Measurements from ENCODE around the gene RPS6KB2.
A peak's percentile ranks its signal among the peaks of the same experiment; 100 is the strongest.
"Not testable (repeated sequence)": the region's sequence is repeated elsewhere in the genome, so short reads cannot be mapped to it uniquely, and the experiment has no call there.

RPS6KB2 gene

GRCh38 chr11:67442504-67443404 lies 14.5 kb downstream of the RPS6KB2 start:
- no peak for DNase-seq (ENCODE audit: low read depth in 2 of 2)

GRCh38 chr11:67445515-67445914 lies 17.2 kb downstream of the RPS6KB2 start:
- DNase-seq (ENCODE audit: low read depth in 2 of 2) = no peak

- DNase-seq (ENCODE audit: low read depth in 2 of 2) = no peak
Observed at GRCh38 chr11:67448220-67448609, 19.9 kb downstream of the RPS6KB2 start.

- DNase-seq (ENCODE audit: low read depth in 2 of 2) = no peak
Observed at GRCh38 chr11:67449116-67449844, 21.0 kb downstream of the RPS6KB2 start.

- DNase-seq (ENCODE audit: low read depth in 2 of 2) = no peak
Observed at GRCh38 chr11:67450796-67451657, 22.7 kb downstream of the RPS6KB2 start.

GRCh38 chr11:67451658-67451976 lies 23.3 kb downstream of the RPS6KB2 start:
- no peak for DNase-seq (ENCODE audit: low read depth in 2 of 2)

- no peak for DNase-seq (ENCODE audit: low read depth in 2 of 2)
Observed at GRCh38 chr11:67452141-67452952, 24.1 kb downstream of the RPS6KB2 start, which contains the start of gene GPR152. GPR152 (minus strand) TSS chr11:67452729; CDS start chr11:67452724, 5 bp downstream.

GRCh38 chr11:67453816-67454732 lies 25.8 kb downstream of the RPS6KB2 start:
- DNase-seq (ENCODE audit: low read depth in 2 of 2) = no peak

GRCh38 chr11:67455054-67455453 lies 26.8 kb downstream of the RPS6KB2 start, which contains the start of gene CABP4:
CABP4 (plus strand) TSS chr11:67455354; CDS start chr11:67455424, 70 bp downstream.
- DNase-seq (ENCODE audit: low read depth in 2 of 2) = no peak

- DNase-seq (ENCODE audit: low read depth in 2 of 2) = no peak
Observed at GRCh38 chr11:67456068-67456705, 27.9 kb downstream of the RPS6KB2 start.

GRCh38 chr11:67457453-67457852 lies 29.2 kb downstream of the RPS6KB2 start:
- DNase-seq (ENCODE audit: low read depth in 2 of 2) = no peak

- DNase-seq (ENCODE audit: low read depth in 2 of 2) = no peak
Observed at GRCh38 chr11:67458266-67458665, 30.0 kb downstream of the RPS6KB2 start.

- no peak for DNase-seq (ENCODE audit: low read depth in 2 of 2)
Observed at GRCh38 chr11:67463186-67463585, 34.9 kb downstream of the RPS6KB2 start.

GRCh38 chr11:67463680-67464410 lies 35.6 kb downstream of the RPS6KB2 start:
- no peak for DNase-seq (ENCODE audit: low read depth in 2 of 2)

GRCh38 chr11:67464411-67465188 lies 36.3 kb downstream of the RPS6KB2 start:
- peak; percentile 83 to 88 for DNase-seq (ENCODE audit: low read depth in 2 of 2)

- no peak for DNase-seq (ENCODE audit: low read depth in 2 of 2)
Observed at GRCh38 chr11:67465189-67465510, 36.9 kb downstream of the RPS6KB2 start.

GRCh38 chr11:67465530-67465929 lies 37.2 kb downstream of the RPS6KB2 start:
- DNase-seq (ENCODE audit: low read depth in 2 of 2) = not testable (repeated sequence)

- DNase-seq (ENCODE audit: low read depth in 2 of 2) = no peak
Observed at GRCh38 chr11:67466367-67466766, 38.1 kb downstream of the RPS6KB2 start.
